Measurements from ENCODE around the gene ARHGAP21.
A peak's percentile ranks its signal among the peaks of the same experiment; 100 is the strongest.
"Not testable (repeated sequence)": the region's sequence is repeated elsewhere in the genome, so short reads cannot be mapped to it uniquely, and the experiment has no call there.

Gene ARHGAP21

DNA sequence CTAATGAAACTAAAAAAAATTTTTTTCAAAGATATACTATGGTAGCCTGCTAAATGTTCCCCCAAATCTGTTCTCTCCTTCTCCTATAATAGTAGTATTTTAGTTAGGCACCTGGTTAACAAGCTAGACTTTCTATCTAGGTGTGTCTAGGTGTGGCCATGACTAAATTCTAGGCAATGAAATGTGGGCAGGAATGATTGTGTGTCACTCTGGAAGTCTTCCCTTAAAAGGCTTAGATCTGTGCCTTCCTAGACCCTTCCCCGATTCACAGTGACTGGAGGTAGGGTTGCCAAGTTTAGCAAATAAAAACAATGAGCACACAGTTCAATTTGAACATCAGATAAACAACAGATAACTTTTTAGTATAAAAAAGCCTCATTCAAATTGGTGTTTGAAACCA lies 8.3 kb upstream of the ARHGAP21 start:
- no peak overlapping the region for H3K4me3 ChIP-seq (ENCODE audit: control insufficient read depth, low read depth, low read length)
- no peak for DNase-seq (ENCODE audit: low read depth)
- TF ChIP-seq, protein P1, sequence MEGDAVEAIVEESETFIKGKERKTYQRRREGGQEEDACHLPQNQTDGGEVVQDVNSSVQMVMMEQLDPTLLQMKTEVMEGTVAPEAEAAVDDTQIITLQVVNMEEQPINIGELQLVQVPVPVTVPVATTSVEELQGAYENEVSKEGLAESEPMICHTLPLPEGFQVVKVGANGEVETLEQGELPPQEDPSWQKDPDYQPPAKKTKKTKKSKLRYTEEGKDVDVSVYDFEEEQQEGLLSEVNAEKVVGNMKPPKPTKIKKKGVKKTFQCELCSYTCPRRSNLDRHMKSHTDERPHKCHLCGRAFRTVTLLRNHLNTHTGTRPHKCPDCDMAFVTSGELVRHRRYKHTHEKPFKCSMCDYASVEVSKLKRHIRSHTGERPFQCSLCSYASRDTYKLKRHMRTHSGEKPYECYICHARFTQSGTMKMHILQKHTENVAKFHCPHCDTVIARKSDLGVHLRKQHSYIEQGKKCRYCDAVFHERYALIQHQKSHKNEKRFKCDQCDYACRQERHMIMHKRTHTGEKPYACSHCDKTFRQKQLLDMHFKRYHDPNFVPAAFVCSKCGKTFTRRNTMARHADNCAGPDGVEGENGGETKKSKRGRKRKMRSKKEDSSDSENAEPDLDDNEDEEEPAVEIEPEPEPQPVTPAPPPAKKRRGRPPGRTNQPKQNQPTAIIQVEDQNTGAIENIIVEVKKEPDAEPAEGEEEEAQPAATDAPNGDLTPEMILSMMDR (IDR thresholded peaks at IDR 0.05; ENCODE audit: control insufficient read depth, insufficient read depth, low read depth, low read length, missing control alignments) = no peak

GRCh38 chr10:24730811-24731210 lies 7.1 kb upstream of the ARHGAP21 start:
- no peak for DNase-seq (ENCODE audit: low read depth)
- TF ChIP-seq, protein P1 (IDR thresholded peaks at IDR 0.05; ENCODE audit: control insufficient read depth, insufficient read depth, low read depth, low read length, missing control alignments) = no peak
- no peak overlapping the region for H3K4me3 ChIP-seq (ENCODE audit: control insufficient read depth, low read depth, low read length)

GRCh38 chr10:24727786-24728185 lies 4.1 kb upstream of the ARHGAP21 start:
- H3K4me3 ChIP-seq (ENCODE audit: control insufficient read depth, low read depth, low read length) = no peak overlapping the region
- no peak for DNase-seq (ENCODE audit: low read depth)
- TF ChIP-seq, protein P1 (IDR thresholded peaks at IDR 0.05; ENCODE audit: control insufficient read depth, insufficient read depth, low read depth, low read length, missing control alignments) = peak; percentile 26

DNA sequence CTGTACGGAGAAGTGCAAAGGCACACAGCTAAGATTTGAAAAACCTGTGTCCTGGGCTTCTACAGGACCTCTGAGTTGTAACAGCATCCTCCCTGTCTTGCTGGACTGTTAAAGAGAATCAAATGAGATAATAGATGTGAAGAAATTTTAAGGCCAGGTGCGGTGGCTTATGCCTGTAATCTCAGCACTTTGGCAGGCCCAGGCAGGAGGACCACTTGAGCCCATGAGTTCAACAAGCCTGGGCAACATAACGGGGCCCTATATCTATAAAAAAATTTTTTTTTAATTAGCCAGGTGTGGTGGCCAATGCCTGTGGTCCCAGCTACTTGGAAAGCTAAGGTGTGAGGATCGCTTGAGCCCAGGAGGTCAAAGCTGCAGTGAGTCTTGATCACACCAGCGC lies 2.9 kb upstream of the ARHGAP21 start:
- DNase-seq (ENCODE audit: low read depth) = no peak
- TF ChIP-seq, protein P1 (IDR thresholded peaks at IDR 0.05; ENCODE audit: control insufficient read depth, insufficient read depth, low read depth, low read length, missing control alignments) = no peak
- H3K4me3 ChIP-seq (ENCODE audit: control insufficient read depth, low read depth, low read length) = no peak overlapping the region

DNA sequence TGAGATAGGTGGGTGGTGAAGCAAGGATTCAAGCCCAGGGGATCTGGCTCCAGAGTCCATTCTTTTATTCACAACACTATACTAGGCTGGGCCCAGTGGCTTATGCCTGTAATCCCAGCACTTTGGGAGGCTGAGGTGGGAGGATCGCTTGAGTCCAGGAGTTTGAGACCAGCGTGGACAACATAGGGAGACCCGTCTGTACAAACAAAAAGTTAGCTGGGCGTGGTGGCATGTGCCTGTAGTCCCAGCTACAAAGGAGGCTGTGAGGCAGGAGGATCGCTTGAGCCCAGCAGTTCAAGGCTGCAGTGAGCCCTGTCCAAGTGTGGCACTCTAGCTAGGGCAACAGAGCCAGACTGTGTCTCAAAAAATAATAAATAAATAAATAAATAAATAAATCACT lies 2.3 kb upstream of the ARHGAP21 start:
- not testable (repeated sequence) for H3K4me3 ChIP-seq (ENCODE audit: control insufficient read depth, low read depth, low read length); DNase-seq (ENCODE audit: low read depth)

DNA sequence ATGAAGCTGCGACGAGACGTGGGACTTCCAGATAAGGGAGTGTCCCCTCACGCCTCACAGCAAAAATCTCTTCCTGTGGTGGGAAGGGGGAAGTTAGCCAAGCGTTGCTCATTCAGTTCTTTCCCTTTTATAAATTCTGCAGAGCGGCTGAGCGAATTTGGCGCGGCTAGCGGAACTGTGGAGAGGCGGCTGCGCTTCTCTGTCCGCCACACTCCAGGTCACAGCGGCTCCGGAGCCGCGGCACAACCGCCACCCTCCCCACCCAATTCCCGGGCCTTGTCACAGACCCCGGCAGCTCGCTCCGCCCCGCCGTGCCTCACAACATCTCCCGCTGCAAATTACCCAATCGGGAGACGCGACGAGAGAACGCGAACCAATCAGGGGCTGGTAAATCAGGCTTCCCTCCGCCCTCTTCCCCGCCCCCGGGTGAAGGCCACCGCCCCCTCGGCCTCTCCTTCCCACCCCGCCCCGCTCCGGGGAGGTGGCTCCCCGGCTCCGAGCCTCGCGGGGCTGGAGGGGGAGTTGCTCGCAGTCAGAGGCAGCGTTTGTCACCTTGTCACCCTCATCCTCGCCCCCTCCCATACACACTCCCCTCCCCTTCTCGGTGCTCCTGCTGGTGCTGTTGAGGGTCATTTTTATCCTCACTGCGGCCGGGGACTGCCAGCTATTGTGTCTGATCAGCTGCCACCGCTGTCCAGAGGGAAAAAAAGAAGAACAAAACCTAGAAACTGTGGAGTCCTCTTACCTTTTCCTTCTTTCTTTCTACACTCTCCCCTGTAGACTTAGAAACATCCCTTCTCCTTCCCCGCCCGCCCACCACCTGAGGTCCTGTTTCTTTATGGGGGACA lies 918 bp upstream of the ARHGAP21 start:
- peak; percentile 84 for DNase-seq (ENCODE audit: low read depth)
- peak overlapping the region; percentile 83 for H3K4me3 ChIP-seq (ENCODE audit: control insufficient read depth, low read depth, low read length)
- TF ChIP-seq, protein P1 (IDR thresholded peaks at IDR 0.05; ENCODE audit: control insufficient read depth, insufficient read depth, low read depth, low read length, missing control alignments) = no peak

- TF ChIP-seq, protein P1 (IDR thresholded peaks at IDR 0.05; ENCODE audit: control insufficient read depth, insufficient read depth, low read depth, low read length, missing control alignments) = no peak
- DNase-seq (ENCODE audit: low read depth) = no peak
- peak overlapping the region; percentile 83 for H3K4me3 ChIP-seq (ENCODE audit: control insufficient read depth, low read depth, low read length)
These were observed 300 bp downstream of the ARHGAP21 start for GRCh38 chr10:24723386-24723787.

All from AG09309 (cell line).